HL-60 (cell line): Measurements from ENCODE around the gene AVEN.

Experiments used
- CTCF ChIP-seq: IDR thresholded peaks from one replicate; pipeline ENCODE4 v1.5.1; 2011; ENCODE audit warnings: low read length, control low read depth, inconsistent platforms; ENCODE audit not compliant: insufficient read depth
- GABPA ChIP-seq: IDR thresholded peaks from 2 replicates; pipeline ENCODE4 v1.6.1; 2012; ENCODE audit warnings: low read depth
- POLR2AphosphoS5 ChIP-seq: IDR thresholded peaks from 2 replicates; pipeline ENCODE4 v1.6.1; 2012; ENCODE audit warnings: low read depth
- REST ChIP-seq: IDR thresholded peaks from 2 replicates; pipeline ENCODE4 v1.6.1; 2012; ENCODE audit warnings: low read depth; ENCODE audit not compliant: insufficient replicate concordance
- SPI1 ChIP-seq: IDR thresholded peaks from 2 replicates; pipeline ENCODE4 v1.6.1; 2012; ENCODE audit warnings: low read depth, mild to moderate bottlenecking, borderline replicate concordance

GRCh38 chr15:33913459-33913858 is 125.5 kb downstream of the AVEN start:
- TF ChIP-seq CTCF: no peak
- no peak for TF ChIP-seq GABPA
- TF ChIP-seq SPI1: no peak
- no peak for TF ChIP-seq REST
- no peak for TF ChIP-seq POLR2AphosphoS5
